ENCODE measurements around the gene FANCD2.

The FANCD2 gene

DNA sequence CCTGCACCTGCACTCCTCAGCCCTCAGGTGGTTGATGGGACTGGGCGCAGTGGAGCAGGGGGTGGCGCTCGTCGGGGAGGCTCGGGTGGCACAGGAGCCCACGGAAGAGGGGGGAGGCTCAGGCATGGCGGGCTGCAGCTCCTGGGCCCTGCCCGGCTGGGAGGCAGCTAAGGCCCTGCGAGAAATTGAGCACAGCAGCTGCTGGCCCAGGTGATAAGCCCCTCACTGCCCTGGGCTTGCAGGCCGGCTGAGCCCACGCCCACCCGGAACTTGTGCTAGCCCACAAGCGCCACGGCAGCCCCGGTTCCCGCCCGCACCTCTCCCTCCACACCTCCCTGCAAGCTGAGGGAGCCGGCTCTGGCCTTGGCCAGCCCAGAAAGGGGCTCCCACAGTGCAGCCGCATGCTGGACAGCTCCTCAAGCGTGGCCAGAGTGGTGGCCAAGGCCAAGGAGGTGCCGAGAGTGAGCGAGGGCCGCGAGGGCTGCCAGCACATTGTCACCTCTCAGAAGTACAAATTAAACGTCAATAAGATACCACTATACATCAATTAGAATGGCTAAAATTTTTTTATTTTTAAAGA, 110.3 kb downstream of the FANCD2 start:
- TF ChIP-seq, protein P1, sequence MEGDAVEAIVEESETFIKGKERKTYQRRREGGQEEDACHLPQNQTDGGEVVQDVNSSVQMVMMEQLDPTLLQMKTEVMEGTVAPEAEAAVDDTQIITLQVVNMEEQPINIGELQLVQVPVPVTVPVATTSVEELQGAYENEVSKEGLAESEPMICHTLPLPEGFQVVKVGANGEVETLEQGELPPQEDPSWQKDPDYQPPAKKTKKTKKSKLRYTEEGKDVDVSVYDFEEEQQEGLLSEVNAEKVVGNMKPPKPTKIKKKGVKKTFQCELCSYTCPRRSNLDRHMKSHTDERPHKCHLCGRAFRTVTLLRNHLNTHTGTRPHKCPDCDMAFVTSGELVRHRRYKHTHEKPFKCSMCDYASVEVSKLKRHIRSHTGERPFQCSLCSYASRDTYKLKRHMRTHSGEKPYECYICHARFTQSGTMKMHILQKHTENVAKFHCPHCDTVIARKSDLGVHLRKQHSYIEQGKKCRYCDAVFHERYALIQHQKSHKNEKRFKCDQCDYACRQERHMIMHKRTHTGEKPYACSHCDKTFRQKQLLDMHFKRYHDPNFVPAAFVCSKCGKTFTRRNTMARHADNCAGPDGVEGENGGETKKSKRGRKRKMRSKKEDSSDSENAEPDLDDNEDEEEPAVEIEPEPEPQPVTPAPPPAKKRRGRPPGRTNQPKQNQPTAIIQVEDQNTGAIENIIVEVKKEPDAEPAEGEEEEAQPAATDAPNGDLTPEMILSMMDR (IDR thresholded peaks at IDR 0.05) = no peak
- H3K36me3 ChIP-seq = no peaks in the 10 kb centered on the region
- no peak overlapping the region for H3K4me3 ChIP-seq (ENCODE audit: low read depth in 1 of 2, low read length in 1 of 2)

DNA sequence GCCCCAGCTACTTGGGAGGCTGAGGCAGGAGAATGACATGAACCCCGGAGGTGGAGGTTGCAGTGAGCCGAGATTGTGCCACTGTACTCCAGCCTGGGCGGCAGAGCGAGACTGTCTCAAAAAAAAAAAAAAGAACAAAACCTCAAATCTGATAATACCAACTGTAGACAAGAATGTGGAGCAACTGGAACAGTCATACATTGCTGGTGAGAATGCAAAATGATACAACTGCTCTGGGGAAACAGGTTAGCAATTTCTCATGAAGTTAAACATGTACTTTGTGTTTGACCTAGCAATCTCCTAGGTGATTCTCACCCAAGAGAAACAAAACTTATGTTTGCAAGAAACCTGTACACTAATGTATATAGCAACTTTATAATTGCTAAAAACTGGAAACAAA, 110.9 kb downstream of the FANCD2 start:
- H3K27me3 ChIP-seq = no peaks in the 10 kb centered on the region
- H3K27ac ChIP-seq = no peak overlapping the region
- no peak overlapping the region for H3K4me3 ChIP-seq (ENCODE audit: low read depth in 1 of 2, low read length in 1 of 2)
- no peaks in the 10 kb centered on the region for H3K36me3 ChIP-seq
- H3K9me3 ChIP-seq = no peaks in the 10 kb centered on the region
- TF ChIP-seq, protein P1 (IDR thresholded peaks at IDR 0.05) = no peak
- H3K4me1 ChIP-seq (ENCODE audit: control insufficient read depth in 1 of 2, insufficient read depth in 1 of 2, low read depth in 1 of 2, low read length in 1 of 2) = peaks cover 4 to 7% of the 10 kb centered on the region in 2 experiments

More for the DNA sequence above, 110.3 kb downstream of the FANCD2 start:
- Histone ChIP-seq H3K27me3 (no peaks in the 10 kb centered on the region), H3K27ac (no peak overlapping the region), H3K4me1 (ENCODE audit: control insufficient read depth in 1 of 2, insufficient read depth in 1 of 2, low read depth in 1 of 2, low read length in 1 of 2) (peaks cover 4% of the 10 kb centered on the region in 2 experiments), H3K9me3 (no peaks in the 10 kb centered on the region)

DNA sequence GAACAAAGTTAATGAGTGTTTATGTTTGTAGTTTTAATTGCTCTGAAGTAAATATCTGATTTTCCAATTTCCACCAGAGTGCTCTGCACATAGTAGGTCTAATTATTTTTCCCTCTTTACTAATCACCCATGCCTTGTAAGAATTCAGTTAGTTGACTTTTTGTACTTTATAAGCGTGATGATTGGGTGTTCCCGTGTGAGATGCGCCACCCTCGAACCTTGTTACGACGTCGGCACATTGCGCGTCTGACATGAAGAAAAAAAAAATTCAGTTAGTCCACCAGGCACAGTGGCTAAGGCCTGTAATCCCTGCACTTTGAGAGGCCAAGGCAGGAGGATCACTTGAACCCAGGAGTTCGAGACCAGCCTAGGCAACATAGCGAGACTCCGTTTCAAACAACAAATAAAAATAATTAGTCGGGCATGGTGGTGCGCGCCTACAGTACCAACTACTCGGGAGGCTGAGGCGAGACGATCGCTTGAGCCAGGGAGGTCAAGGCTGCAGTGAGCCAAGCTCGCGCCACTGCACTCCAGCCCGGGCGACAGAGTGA, 114.8 kb downstream of the FANCD2 start:
- H3K27me3 ChIP-seq = no peaks in the 10 kb centered on the region
- H3K4me3 ChIP-seq (ENCODE audit: low read depth in 1 of 2, low read length in 1 of 2) = peak overlapping the region; percentile 87 to 90
- H3K4me1 ChIP-seq (ENCODE audit: control insufficient read depth in 1 of 2, insufficient read depth in 1 of 2, low read depth in 1 of 2, low read length in 1 of 2) = peaks cover 30 to 34% of the 10 kb centered on the region in 2 experiments
- no peaks in the 10 kb centered on the region for H3K36me3 ChIP-seq
- H3K27ac ChIP-seq = peak overlapping the region; percentile 98
- H3K9me3 ChIP-seq = no peaks in the 10 kb centered on the region
- TF ChIP-seq, protein P1 (IDR thresholded peaks at IDR 0.05) = no peak

DNA sequence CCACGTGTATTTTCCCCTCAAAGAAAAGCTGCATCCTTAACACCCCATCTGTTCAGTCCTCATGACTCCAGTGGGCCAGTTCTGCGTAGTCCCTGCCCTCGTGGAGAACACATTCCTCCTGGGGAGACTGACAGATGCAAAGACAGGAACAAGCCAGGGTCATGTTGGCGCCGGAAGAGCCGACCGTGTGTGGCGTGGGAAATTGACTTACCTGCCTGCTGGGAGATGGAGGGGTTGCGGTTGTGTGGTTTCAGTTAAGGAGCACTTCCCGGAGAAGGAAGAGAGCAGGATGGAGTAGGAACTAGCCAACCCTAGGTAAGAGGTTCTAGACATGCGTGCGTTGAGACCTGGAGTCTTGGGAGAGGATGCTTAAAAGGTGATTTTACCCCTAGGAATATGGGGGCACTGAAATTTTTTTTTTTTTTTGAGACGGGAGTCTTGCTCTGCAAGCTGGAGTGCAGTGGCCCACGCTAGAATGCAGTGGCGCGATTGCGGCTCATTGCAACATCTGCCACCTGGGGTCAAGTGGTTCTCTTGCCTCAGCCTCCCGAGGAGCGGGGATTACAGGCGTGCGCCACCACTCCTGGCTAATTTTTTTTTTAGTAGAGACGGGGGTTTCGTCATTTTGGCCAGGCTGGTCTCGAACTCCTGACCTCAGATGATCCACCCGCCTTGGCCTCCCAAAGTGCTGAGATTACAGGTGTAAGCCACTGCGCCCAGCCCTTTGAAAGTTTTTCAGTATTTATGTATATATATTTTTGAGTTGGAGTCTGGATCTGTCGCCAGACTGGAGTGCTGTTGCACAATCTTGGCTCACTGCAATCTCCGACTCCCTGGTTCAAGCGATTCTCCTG, 116.7 kb downstream of the FANCD2 start:
- Histone ChIP-seq H3K4me1 (ENCODE audit: control insufficient read depth in 1 of 2, insufficient read depth in 1 of 2, low read depth in 1 of 2, low read length in 1 of 2) (peaks cover 30 to 39% of the 10 kb centered on the region in 2 experiments), H3K9me3 (no peaks in the 10 kb centered on the region), H3K27me3 (no peaks in the 10 kb centered on the region), H3K36me3 (peaks cover 13% of the 10 kb centered on the region), H3K27ac (peak overlapping the region; percentile 98), H3K4me3 (ENCODE audit: low read depth in 1 of 2, low read length in 1 of 2) (peak overlapping the region; percentile 87 to 90)
- TF ChIP-seq, protein P1 (IDR thresholded peaks at IDR 0.05) = no peak

DNA sequence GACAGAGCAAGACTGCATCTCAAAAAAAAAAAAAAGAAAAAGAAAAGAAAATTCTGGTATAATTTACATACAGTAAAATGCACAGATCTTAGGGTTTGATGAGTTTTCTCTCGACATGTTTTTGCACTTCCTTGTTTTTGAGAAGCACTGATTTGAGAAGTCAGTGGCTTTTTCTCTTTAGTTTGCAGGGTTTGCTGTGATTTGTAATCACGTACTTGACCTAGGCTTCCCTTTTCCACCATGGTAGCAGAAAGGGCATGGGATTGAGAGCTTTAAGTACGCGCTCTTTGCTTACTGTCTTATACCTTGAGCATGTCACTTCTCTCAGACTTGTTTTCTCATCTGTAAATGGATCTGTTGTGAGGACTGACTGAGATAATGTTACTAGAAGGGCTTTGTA, 119.4 kb downstream of the FANCD2 start:
- H3K27ac ChIP-seq = peak overlapping the region; percentile 55
- H3K36me3 ChIP-seq = peaks cover 27% of the 10 kb centered on the region
- H3K4me3 ChIP-seq (ENCODE audit: low read depth in 1 of 2, low read length in 1 of 2) = no peak overlapping the region
- H3K4me1 ChIP-seq (ENCODE audit: control insufficient read depth in 1 of 2, insufficient read depth in 1 of 2, low read depth in 1 of 2, low read length in 1 of 2) = peaks cover 38 to 49% of the 10 kb centered on the region in 2 experiments
- no peaks in the 10 kb centered on the region for H3K27me3 ChIP-seq
- TF ChIP-seq, protein P1 (IDR thresholded peaks at IDR 0.05) = no peak
- no peaks in the 10 kb centered on the region for H3K9me3 ChIP-seq
